OCI-LY3 (cell line): ENCODE results near the gene RGS13.

Experiments used
- CTCF ChIP-seq: fragments of 200-600, 300-600 bp; sonication (generic); IDR thresholded peaks from 2 replicates; pipeline ENCODE4 v1.5.1; 2014; ENCODE audit warnings: antibody characterized with exemption, low read length, low read depth
- EZH2phosphoT487 ChIP-seq: fragments of 200-600 bp; shearing (Covaris generic); IDR thresholded peaks from 2 replicates; pipeline ENCODE4 v1.6.1; 2018; ENCODE audit warnings: antibody characterized with exemption, mixed run types, low read depth

- TF ChIP-seq CTCF (no peak), EZH2phosphoT487 (no peak)
These were observed 8.0 kb upstream of the RGS13 start for GRCh38 chr1:192627901-192628300.
